Measurements from ENCODE around the gene CCT8.

DNA sequence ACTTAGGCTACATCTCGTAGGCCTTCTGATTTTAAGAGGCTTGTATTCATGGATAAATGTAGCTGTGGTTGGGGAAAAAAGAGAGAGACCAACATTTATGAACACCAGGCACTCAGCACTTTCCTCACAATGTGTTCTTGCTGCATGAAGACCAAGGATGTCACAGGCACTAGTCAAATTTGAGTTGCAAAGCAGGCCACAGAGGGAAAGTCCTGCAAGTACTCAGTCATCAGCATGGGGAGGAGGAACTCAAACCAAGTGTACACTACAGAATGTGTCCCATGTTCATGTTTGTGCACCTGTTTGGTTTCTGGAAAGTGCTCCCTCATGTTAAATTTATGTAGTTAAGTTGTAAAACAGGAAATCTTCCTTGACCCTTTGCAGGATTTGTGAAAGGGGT, 48.3 kb upstream of the CCT8 start:
- TF ChIP-seq EZH2 (IDR thresholded peaks at IDR 0.05; ENCODE audit: low read depth, unreplicated experiment) (no peak), JUNB (IDR thresholded peaks at IDR 0.05; ENCODE audit: unreplicated experiment) (no peak), POLR2AphosphoS5 (IDR thresholded peaks at IDR 0.05; ENCODE audit: low read depth) (no peak), ZNF331 (CRISPR knock-in tag; IDR thresholded peaks at IDR 0.05; ENCODE audit: low read depth) (no peak), STAT1 (IDR thresholded peaks at IDR 0.05; ENCODE audit: unreplicated experiment) (no peak)
- TF ChIP-seq, protein P1, sequence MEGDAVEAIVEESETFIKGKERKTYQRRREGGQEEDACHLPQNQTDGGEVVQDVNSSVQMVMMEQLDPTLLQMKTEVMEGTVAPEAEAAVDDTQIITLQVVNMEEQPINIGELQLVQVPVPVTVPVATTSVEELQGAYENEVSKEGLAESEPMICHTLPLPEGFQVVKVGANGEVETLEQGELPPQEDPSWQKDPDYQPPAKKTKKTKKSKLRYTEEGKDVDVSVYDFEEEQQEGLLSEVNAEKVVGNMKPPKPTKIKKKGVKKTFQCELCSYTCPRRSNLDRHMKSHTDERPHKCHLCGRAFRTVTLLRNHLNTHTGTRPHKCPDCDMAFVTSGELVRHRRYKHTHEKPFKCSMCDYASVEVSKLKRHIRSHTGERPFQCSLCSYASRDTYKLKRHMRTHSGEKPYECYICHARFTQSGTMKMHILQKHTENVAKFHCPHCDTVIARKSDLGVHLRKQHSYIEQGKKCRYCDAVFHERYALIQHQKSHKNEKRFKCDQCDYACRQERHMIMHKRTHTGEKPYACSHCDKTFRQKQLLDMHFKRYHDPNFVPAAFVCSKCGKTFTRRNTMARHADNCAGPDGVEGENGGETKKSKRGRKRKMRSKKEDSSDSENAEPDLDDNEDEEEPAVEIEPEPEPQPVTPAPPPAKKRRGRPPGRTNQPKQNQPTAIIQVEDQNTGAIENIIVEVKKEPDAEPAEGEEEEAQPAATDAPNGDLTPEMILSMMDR (conservative IDR thresholded peaks at IDR 0.05; ENCODE audit: low read depth in 2 of 2), result no peak
- TF ChIP-seq, protein P2, sequence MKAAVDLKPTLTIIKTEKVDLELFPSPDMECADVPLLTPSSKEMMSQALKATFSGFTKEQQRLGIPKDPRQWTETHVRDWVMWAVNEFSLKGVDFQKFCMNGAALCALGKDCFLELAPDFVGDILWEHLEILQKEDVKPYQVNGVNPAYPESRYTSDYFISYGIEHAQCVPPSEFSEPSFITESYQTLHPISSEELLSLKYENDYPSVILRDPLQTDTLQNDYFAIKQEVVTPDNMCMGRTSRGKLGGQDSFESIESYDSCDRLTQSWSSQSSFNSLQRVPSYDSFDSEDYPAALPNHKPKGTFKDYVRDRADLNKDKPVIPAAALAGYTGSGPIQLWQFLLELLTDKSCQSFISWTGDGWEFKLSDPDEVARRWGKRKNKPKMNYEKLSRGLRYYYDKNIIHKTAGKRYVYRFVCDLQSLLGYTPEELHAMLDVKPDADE (IDR thresholded peaks at IDR 0.05), result no peak
- TF ChIP-seq, protein P3, sequence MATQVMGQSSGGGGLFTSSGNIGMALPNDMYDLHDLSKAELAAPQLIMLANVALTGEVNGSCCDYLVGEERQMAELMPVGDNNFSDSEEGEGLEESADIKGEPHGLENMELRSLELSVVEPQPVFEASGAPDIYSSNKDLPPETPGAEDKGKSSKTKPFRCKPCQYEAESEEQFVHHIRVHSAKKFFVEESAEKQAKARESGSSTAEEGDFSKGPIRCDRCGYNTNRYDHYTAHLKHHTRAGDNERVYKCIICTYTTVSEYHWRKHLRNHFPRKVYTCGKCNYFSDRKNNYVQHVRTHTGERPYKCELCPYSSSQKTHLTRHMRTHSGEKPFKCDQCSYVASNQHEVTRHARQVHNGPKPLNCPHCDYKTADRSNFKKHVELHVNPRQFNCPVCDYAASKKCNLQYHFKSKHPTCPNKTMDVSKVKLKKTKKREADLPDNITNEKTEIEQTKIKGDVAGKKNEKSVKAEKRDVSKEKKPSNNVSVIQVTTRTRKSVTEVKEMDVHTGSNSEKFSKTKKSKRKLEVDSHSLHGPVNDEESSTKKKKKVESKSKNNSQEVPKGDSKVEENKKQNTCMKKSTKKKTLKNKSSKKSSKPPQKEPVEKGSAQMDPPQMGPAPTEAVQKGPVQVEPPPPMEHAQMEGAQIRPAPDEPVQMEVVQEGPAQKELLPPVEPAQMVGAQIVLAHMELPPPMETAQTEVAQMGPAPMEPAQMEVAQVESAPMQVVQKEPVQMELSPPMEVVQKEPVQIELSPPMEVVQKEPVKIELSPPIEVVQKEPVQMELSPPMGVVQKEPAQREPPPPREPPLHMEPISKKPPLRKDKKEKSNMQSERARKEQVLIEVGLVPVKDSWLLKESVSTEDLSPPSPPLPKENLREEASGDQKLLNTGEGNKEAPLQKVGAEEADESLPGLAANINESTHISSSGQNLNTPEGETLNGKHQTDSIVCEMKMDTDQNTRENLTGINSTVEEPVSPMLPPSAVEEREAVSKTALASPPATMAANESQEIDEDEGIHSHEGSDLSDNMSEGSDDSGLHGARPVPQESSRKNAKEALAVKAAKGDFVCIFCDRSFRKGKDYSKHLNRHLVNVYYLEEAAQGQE (IDR thresholded peaks at IDR 0.05; ENCODE audit: unreplicated experiment), result no peak
